OCI-LY3 (cell line): Measurements from ENCODE around the gene LRP1B.

Experiments used
- CTCF ChIP-seq: fragments of 200-600, 300-600 bp; sonication (generic); IDR thresholded peaks from 2 replicates; pipeline ENCODE4 v1.5.1; 2014; ENCODE audit warnings: antibody characterized with exemption, low read length, low read depth
- EZH2phosphoT487 ChIP-seq: fragments of 200-600 bp; shearing (Covaris generic); IDR thresholded peaks from 2 replicates; pipeline ENCODE4 v1.6.1; 2018; ENCODE audit warnings: antibody characterized with exemption, mixed run types, low read depth

GRCh38 chr2:141423124-141423523, 707.7 kb downstream of the LRP1B start:
- TF ChIP-seq CTCF = no peak
- no peak for TF ChIP-seq EZH2phosphoT487
